ENCODE results near the gene KLF13. TPM values are rescaled to one million over a fixed set of nuclear protein-coding genes. Genes with fewer than 3 reads are reported as not detected.

KLF13 gene
- total RNA-seq, 1 donor from 2014 or later = 235 TPM

- Histone ChIP-seq H3K36me3 (peaks cover 0 to 4% of the 10 kb centered on the region in 2 donors), H3K27me3 (no peaks in the 10 kb centered on the region), H3K27ac (no peak overlapping the region), H3K4me1 (peaks cover 16 to 55% of the 10 kb centered on the region in 2 donors), H3K9me3 (no peaks in the 10 kb centered on the region), H3K4me3 (no peak overlapping the region)
- DNase-seq (ENCODE audit: low spot score in 2 of 2) = no peak
- intact Hi-C loops (cut with DNase I) = no loop called here
- no peak for TF ChIP-seq CTCF (IDR thresholded peaks at IDR 0.05)
These were observed 9.5 kb downstream of the KLF13 start for GRCh38 chr15:31335989-31336592.

GRCh38 chr15:31336593-31337295 lies 10.1 kb downstream of the KLF13 start:
- no peak overlapping the region for H3K4me3 ChIP-seq
- peaks cover 0 to 4% of the 10 kb centered on the region in 2 donors for H3K36me3 ChIP-seq
- TF ChIP-seq CTCF (IDR thresholded peaks at IDR 0.05) = no peak
- no peak for DNase-seq (ENCODE audit: low spot score in 2 of 2)
- intact Hi-C loops (cut with DNase I) = no loop called here
- no peaks in the 10 kb centered on the region for H3K9me3 ChIP-seq
- no peak overlapping the region for H3K27ac ChIP-seq
- H3K27me3 ChIP-seq = no peaks in the 10 kb centered on the region
- H3K4me1 ChIP-seq = peaks cover 16 to 51% of the 10 kb centered on the region in 2 donors

- peaks cover 16 to 48% of the 10 kb centered on the region in 2 donors for H3K4me1 ChIP-seq
- no peaks in the 10 kb centered on the region for H3K27me3 ChIP-seq
- intact Hi-C loops (cut with DNase I) = loop anchor here (2.0 kb wide), 1 partner anchor 15 kb away; no protein-coding TSS in a partner anchor
- peak overlapping the region in 1 of 2 donors; percentile 81 for H3K27ac ChIP-seq
- H3K9me3 ChIP-seq = no peaks in the 10 kb centered on the region
- peaks cover 0 to 4% of the 10 kb centered on the region in 2 donors for H3K36me3 ChIP-seq
- TF ChIP-seq CTCF (IDR thresholded peaks at IDR 0.05) = no peak
- DNase-seq (ENCODE audit: low spot score in 2 of 2) = no peak
- H3K4me3 ChIP-seq = no peak overlapping the region
These were observed 10.9 kb downstream of the KLF13 start for GRCh38 chr15:31337352-31338031.

GRCh38 chr15:31338318-31338878 lies 11.8 kb downstream of the KLF13 start:
- intact Hi-C loops (cut with DNase I) = loop anchor here (2.0 kb wide), 1 partner anchor 14 kb away; no protein-coding TSS in a partner anchor
- Histone ChIP-seq H3K36me3 (peaks cover 0 to 4% of the 10 kb centered on the region in 2 donors), H3K9me3 (no peaks in the 10 kb centered on the region), H3K4me1 (peaks cover 16 to 49% of the 10 kb centered on the region in 2 donors), H3K4me3 (peak overlapping the region in 1 of 2 donors; percentile 19), H3K27me3 (no peaks in the 10 kb centered on the region), H3K27ac (peak overlapping the region; percentile 66 to 81)
- TF ChIP-seq CTCF (IDR thresholded peaks at IDR 0.05) = no peak
- no peak for DNase-seq (ENCODE audit: low spot score in 2 of 2)

- H3K36me3 ChIP-seq = peaks cover 0 to 4% of the 10 kb centered on the region in 2 donors
- no peak for TF ChIP-seq CTCF (IDR thresholded peaks at IDR 0.05)
- peaks cover 20 to 53% of the 10 kb centered on the region in 2 donors for H3K4me1 ChIP-seq
- peak overlapping the region; percentile 66 to 81 for H3K27ac ChIP-seq
- no peaks in the 10 kb centered on the region for H3K27me3 ChIP-seq
- H3K4me3 ChIP-seq = peak overlapping the region in 1 of 2 donors; percentile 19
- no peaks in the 10 kb centered on the region for H3K9me3 ChIP-seq
- peak in 1 of 2 donors; percentile 88 for DNase-seq (ENCODE audit: low spot score in 2 of 2)
- intact Hi-C loops (cut with DNase I) = loop anchor here (2.0 kb wide), 1 partner anchor 14 kb away; no protein-coding TSS in a partner anchor
These were observed 12.4 kb downstream of the KLF13 start for GRCh38 chr15:31338879-31339557.
